ENCODE data around the gene HOXA10.

- TF ChIP-seq CTCF (IDR thresholded peaks at IDR 0.05) (no peak), POLR2A (IDR thresholded peaks at IDR 0.05) (no peak), EP300 (IDR thresholded peaks at IDR 0.05) (no peak)
Measured at GRCh38 chr7:27181795-27182275, 7.7 kb upstream of the HOXA10 start.
